ENCODE data around the gene FZD4.

Gene FZD4

DNA sequence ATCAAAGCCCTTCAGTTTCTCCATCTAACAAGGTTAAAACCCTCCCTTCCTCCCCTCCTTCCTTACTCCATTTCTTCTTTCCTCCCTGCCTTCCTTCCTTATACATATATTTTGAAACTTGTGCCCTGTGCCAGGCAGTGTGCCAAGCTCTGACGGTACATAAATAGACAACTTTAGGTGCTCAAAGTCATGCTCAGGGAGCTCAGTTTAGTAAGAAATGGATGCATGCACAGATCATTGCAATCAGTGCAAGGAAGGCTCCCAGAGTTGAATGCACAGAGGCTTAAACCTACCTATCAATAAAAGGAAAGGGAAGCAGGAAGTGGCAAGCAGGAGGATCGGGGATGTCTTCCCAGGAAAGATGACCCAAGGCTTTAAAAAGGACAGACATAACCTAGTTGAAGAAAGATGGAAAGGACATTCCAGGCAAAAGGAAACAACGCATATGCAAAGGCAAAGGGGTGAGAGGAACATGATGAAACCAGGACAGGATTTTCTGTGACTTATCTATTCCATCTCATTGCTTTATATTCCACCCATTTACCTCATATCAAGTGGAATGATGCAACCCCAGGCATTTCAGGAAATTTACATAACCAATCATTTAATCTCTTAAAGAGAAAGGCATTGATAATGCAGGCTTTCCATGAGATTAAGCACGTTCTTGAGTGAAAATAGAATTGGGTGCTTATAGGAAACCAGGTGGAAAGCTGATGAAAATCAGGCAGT lies 13.2 kb downstream of the FZD4 start:
- TF ChIP-seq EP300 (IDR thresholded peaks at IDR 0.05; ENCODE audit: borderline replicate concordance): no peak
- no peak for TF ChIP-seq FOXM1 (IDR thresholded peaks at IDR 0.05; ENCODE audit: borderline replicate concordance, low read depth)
- TF ChIP-seq, protein P1, sequence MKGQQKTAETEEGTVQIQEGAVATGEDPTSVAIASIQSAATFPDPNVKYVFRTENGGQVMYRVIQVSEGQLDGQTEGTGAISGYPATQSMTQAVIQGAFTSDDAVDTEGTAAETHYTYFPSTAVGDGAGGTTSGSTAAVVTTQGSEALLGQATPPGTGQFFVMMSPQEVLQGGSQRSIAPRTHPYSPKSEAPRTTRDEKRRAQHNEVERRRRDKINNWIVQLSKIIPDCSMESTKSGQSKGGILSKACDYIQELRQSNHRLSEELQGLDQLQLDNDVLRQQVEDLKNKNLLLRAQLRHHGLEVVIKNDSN (IDR thresholded peaks at IDR 0.05): no peak
- TF ChIP-seq EGR1 (IDR thresholded peaks at IDR 0.05): no peak
- TF ChIP-seq, protein P2, sequence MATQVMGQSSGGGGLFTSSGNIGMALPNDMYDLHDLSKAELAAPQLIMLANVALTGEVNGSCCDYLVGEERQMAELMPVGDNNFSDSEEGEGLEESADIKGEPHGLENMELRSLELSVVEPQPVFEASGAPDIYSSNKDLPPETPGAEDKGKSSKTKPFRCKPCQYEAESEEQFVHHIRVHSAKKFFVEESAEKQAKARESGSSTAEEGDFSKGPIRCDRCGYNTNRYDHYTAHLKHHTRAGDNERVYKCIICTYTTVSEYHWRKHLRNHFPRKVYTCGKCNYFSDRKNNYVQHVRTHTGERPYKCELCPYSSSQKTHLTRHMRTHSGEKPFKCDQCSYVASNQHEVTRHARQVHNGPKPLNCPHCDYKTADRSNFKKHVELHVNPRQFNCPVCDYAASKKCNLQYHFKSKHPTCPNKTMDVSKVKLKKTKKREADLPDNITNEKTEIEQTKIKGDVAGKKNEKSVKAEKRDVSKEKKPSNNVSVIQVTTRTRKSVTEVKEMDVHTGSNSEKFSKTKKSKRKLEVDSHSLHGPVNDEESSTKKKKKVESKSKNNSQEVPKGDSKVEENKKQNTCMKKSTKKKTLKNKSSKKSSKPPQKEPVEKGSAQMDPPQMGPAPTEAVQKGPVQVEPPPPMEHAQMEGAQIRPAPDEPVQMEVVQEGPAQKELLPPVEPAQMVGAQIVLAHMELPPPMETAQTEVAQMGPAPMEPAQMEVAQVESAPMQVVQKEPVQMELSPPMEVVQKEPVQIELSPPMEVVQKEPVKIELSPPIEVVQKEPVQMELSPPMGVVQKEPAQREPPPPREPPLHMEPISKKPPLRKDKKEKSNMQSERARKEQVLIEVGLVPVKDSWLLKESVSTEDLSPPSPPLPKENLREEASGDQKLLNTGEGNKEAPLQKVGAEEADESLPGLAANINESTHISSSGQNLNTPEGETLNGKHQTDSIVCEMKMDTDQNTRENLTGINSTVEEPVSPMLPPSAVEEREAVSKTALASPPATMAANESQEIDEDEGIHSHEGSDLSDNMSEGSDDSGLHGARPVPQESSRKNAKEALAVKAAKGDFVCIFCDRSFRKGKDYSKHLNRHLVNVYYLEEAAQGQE (IDR thresholded peaks at IDR 0.05; ENCODE audit: low read depth): no peak
- TF ChIP-seq YY1 (IDR thresholded peaks at IDR 0.05; ENCODE audit: low read depth): no peak
- TF ChIP-seq NFIC (IDR thresholded peaks at IDR 0.05): no peak
- no peak for TF ChIP-seq ZBTB7A (IDR thresholded peaks at IDR 0.05; ENCODE audit: low read depth)
- TF ChIP-seq TAF1 (IDR thresholded peaks at IDR 0.05; ENCODE audit: low read depth): no peak
- no peak for TF ChIP-seq CREB1 (IDR thresholded peaks at IDR 0.05; ENCODE audit: low read depth)
- TF ChIP-seq TCF12 (IDR thresholded peaks at IDR 0.05; ENCODE audit: low read depth): no peak
- no peak for TF ChIP-seq TEAD4 (IDR thresholded peaks at IDR 0.05)
- TF ChIP-seq RAD21 (IDR thresholded peaks at IDR 0.05; ENCODE audit: low read depth): no peak
- TF ChIP-seq, protein P3, sequence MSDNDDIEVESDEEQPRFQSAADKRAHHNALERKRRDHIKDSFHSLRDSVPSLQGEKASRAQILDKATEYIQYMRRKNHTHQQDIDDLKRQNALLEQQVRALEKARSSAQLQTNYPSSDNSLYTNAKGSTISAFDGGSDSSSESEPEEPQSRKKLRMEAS (IDR thresholded peaks at IDR 0.05): no peak
- TF ChIP-seq CEBPB (IDR thresholded peaks at IDR 0.05): no peak

DNA sequence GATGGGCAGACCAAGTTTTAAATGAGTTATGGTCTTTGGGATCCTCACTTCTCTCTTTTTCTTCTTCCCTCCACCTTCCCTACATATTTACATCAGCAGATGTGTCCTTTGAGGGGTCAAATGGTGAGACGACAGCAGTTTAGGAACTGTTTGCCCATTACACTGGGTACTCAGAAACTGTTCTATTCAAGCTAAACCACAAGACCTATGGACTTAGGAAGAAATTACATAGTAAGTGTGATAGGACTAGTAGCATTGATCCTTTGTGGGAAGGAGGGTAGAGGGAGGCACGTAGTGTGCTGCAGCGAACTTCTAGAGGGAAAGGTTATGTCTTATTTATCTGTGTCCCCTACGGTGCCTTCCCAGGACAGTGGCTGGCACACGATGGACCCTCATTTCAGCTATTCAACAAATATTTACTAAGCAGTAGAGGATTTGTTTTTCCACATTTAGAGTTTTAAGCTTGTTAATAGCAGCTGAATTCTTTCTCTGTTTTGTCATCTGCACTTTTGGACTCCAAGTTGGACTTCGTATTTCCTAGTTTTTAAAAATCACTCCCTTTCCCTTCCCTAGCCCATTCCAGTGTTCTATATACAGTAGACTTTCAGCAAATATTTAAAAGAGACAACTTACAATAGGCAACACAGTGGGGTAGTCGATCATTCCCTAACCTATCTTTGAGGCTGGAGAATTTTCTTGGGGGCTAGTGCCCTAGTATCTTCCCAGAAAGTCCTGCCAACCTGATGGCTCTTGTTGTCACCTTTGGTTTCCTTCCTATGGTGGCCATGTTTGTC lies 13.9 kb downstream of the FZD4 start:
- no peak for TF ChIP-seq NFIC (IDR thresholded peaks at IDR 0.05)
- no peak for TF ChIP-seq YY1 (IDR thresholded peaks at IDR 0.05; ENCODE audit: low read depth)
- no peak for TF ChIP-seq TAF1 (IDR thresholded peaks at IDR 0.05; ENCODE audit: low read depth)
- TF ChIP-seq, protein P1 (IDR thresholded peaks at IDR 0.05): no peak
- TF ChIP-seq EGR1 (IDR thresholded peaks at IDR 0.05): no peak
- no peak for TF ChIP-seq CREB1 (IDR thresholded peaks at IDR 0.05; ENCODE audit: low read depth)
- TF ChIP-seq, protein P3 (IDR thresholded peaks at IDR 0.05): no peak
- no peak for TF ChIP-seq ZBTB7A (IDR thresholded peaks at IDR 0.05; ENCODE audit: low read depth)
- TF ChIP-seq, protein P2 (IDR thresholded peaks at IDR 0.05; ENCODE audit: low read depth): no peak
- no peak for TF ChIP-seq EP300 (IDR thresholded peaks at IDR 0.05; ENCODE audit: borderline replicate concordance)
- no peak for TF ChIP-seq RAD21 (IDR thresholded peaks at IDR 0.05; ENCODE audit: low read depth)
- TF ChIP-seq TEAD4 (IDR thresholded peaks at IDR 0.05): no peak
- TF ChIP-seq CEBPB (IDR thresholded peaks at IDR 0.05): no peak
- TF ChIP-seq TCF12 (IDR thresholded peaks at IDR 0.05; ENCODE audit: low read depth): no peak
- no peak for TF ChIP-seq FOXM1 (IDR thresholded peaks at IDR 0.05; ENCODE audit: borderline replicate concordance, low read depth)

DNA sequence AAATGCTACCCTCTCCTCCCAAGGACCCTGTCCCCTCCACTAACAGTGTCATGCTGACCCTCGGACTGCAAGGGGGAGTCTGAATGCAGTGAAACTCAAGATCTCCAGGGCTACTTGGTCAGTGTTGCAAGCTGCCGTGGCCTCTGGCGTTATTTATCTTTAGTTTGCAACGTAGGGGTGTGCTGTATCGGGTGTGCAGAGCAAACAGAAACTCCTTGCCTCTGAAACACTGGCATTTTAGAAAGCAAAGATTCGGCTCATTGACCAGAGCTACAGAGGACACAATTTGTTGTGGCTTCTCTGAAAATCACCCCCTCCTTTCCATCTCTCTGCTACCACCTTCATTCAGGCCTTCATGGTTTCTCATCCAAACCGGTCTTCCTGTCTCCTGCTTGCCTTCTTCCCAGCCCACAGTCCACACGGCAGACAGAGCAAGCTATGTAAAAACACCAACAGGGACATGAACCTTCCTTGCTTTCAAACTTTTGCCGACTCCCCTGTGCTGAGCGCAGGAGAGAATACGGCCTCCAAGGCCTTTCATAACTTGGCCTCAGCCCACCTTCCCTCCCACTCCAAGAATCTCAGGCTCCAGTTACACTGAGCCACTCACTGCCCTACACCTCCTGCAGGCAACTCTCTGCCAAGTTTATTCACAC lies 14.9 kb downstream of the FZD4 start:
- TF ChIP-seq TEAD4 (IDR thresholded peaks at IDR 0.05) (peak; percentile 70), EP300 (IDR thresholded peaks at IDR 0.05; ENCODE audit: borderline replicate concordance) (no peak), NFIC (IDR thresholded peaks at IDR 0.05) (peak; percentile 79), FOXM1 (IDR thresholded peaks at IDR 0.05; ENCODE audit: borderline replicate concordance, low read depth) (no peak), TAF1 (IDR thresholded peaks at IDR 0.05; ENCODE audit: low read depth) (no peak), RAD21 (IDR thresholded peaks at IDR 0.05; ENCODE audit: low read depth) (no peak; the same call in 1 of the 2 replicates), CREB1 (IDR thresholded peaks at IDR 0.05; ENCODE audit: low read depth) (no peak), CEBPB (IDR thresholded peaks at IDR 0.05) (no peak), ZBTB7A (IDR thresholded peaks at IDR 0.05; ENCODE audit: low read depth) (no peak), EGR1 (IDR thresholded peaks at IDR 0.05) (no peak), TCF12 (IDR thresholded peaks at IDR 0.05; ENCODE audit: low read depth) (no peak), YY1 (IDR thresholded peaks at IDR 0.05; ENCODE audit: low read depth) (no peak)
- TF ChIP-seq, protein P3 (IDR thresholded peaks at IDR 0.05): peak; percentile 48; the same call in 1 of the 2 replicates
- TF ChIP-seq, protein P1 (IDR thresholded peaks at IDR 0.05): no peak
- TF ChIP-seq, protein P2 (IDR thresholded peaks at IDR 0.05; ENCODE audit: low read depth): no peak

Data from Ishikawa (cell line).